GM12878 (cell line): ENCODE data around the gene DENND1C. TPM values are rescaled to one million over a fixed set of nuclear protein-coding genes. Genes with fewer than 3 reads are reported as not detected.

Experiments
- BACH1 ChIP-seq: fragments of 450-650 bp; IDR thresholded peaks from 2 replicates; pipeline ENCODE4 v1.6.1; 2017; ENCODE audit warnings: mild to moderate bottlenecking, borderline replicate concordance
- CEBPB ChIP-seq, 2 experiments: fragments of 150-350 bp in 1 of 2; IDR thresholded peaks; 2 replicates each; pipeline ENCODE4 v1.6.1; 2012 to 2014; ENCODE audit warnings: low read depth in 2 of 2, low read length in 2 of 2, borderline replicate concordance in 1 of 2, inconsistent platforms in 1 of 2
- DPF2 ChIP-seq: fragments of 450-650 bp; IDR thresholded peaks from 2 replicates; pipeline ENCODE4 v1.6.1; 2017; ENCODE audit warnings: mild to moderate bottlenecking
- EP300 ChIP-seq, 2 experiments: fragments of 150-350 bp in 1 of 2; IDR thresholded peaks; 2 replicates each; pipeline ENCODE4 v1.6.1; 2011 to 2012; ENCODE audit warnings: low read depth in 2 of 2, low read length in 2 of 2, borderline replicate concordance in 1 of 2, improper control_type of control experiment in 1 of 2, inconsistent platforms in 1 of 2; ENCODE audit not compliant: control insufficient read depth in 1 of 2
- EZH2 ChIP-seq: IDR thresholded peaks from 2 replicates; pipeline ENCODE4 v1.6.1; 2012; ENCODE audit warnings: low read depth, mild to moderate bottlenecking, control low read depth, inconsistent platforms, low read length, borderline replicate concordance; ENCODE audit not compliant: control insufficient read depth
- GATAD2B ChIP-seq: fragments of 450-650 bp; conservative IDR thresholded peaks from 2 replicates; pipeline ENCODE4 v1.6.1; 2017; ENCODE audit warnings: low read depth, mild to moderate bottlenecking, moderate library complexity
- HCFC1 ChIP-seq: fragments of 150-350 bp; IDR thresholded peaks from 2 replicates; pipeline ENCODE4 v1.6.1; 2014; ENCODE audit warnings: low read length
- KAT2A ChIP-seq: conservative IDR thresholded peaks from 2 replicates; pipeline ENCODE4 v1.6.1; 2011; ENCODE audit warnings: low read depth, low read length; ENCODE audit not compliant: control insufficient read depth
- NKRF ChIP-seq: fragments of 450-650 bp; conservative IDR thresholded peaks from 2 replicates; pipeline ENCODE4 v1.6.1; 2017; ENCODE audit warnings: mild to moderate bottlenecking, moderate library complexity
- NR2C1 ChIP-seq: fragments of 450-650 bp; IDR thresholded peaks from 2 replicates; pipeline ENCODE4 v1.6.1; 2017; ENCODE audit warnings: antibody characterized with exemption, mild to moderate bottlenecking, moderate library complexity
- RB1 ChIP-seq: fragments of 450-650 bp; formaldehyde crosslinking; IDR thresholded peaks from 2 replicates; pipeline ENCODE4 v1.6.1; 2017; ENCODE audit warnings: mild to moderate bottlenecking, borderline replicate concordance
- RELA ChIP-seq: fragments of 450-650 bp; IDR thresholded peaks from 2 replicates; pipeline ENCODE4 v1.8.0; 2014; ENCODE audit warnings: borderline replicate concordance; ENCODE audit not compliant: partially characterized antibody
- SMARCA5 ChIP-seq: fragments of 450-650 bp; IDR thresholded peaks from 2 replicates; pipeline ENCODE4 v1.6.1; 2017; ENCODE audit warnings: mild to moderate bottlenecking
- STAT1 ChIP-seq: fragments of 450-650 bp; conservative IDR thresholded peaks from 2 replicates; pipeline ENCODE4 v1.6.1; 2014; ENCODE audit warnings: antibody characterized with exemption, mild to moderate bottlenecking
- TARDBP ChIP-seq: IDR thresholded peaks from 2 replicates; pipeline ENCODE4 v1.6.1; 2016; ENCODE audit warnings: borderline replicate concordance
- TBL1XR1 ChIP-seq: IDR thresholded peaks from 2 replicates; pipeline ENCODE4 v1.6.1; 2012; ENCODE audit warnings: low read depth, low read length, improper control_type of control experiment
- YY1 ChIP-seq: IDR thresholded peaks from 2 replicates; pipeline ENCODE4 v1.6.1; 2011; ENCODE audit warnings: low read depth, mild to moderate bottlenecking, low read length
- ZBED1 ChIP-seq: IDR thresholded peaks from 2 replicates; pipeline ENCODE4 v1.6.1; 2016; ENCODE audit warnings: borderline replicate concordance
- ZNF24 ChIP-seq: fragments of 450-650 bp; IDR thresholded peaks from 2 replicates; pipeline ENCODE4 v1.6.1; 2017; ENCODE audit warnings: antibody characterized with exemption, mild to moderate bottlenecking
- ZNF384 ChIP-seq: IDR thresholded peaks from 2 replicates; pipeline ENCODE4 v1.6.1; 2012; ENCODE audit warnings: low read depth, mild to moderate bottlenecking, low read length, improper control_type of control experiment, borderline replicate concordance
- polyA plus RNA-seq, 11 experiments: library from polyadenylated mRNA; depleted of rRNA in 4 of 11; unstranded in 6 of 11; stranded (reverse) in 5 of 11; fragments of >200 nt; fragmentation: Nextera tagmentation in 4 of 11; fragmentation: Illumina TruSeq in 1 of 11; extraction: Ambion mirVana in 4 of 11; extraction: Trizol in 1 of 11; gene quantifications; 1 replicate in 1 of 11; 2 replicates in 10 of 11; pipeline versions ENCODE4 v1.2.1 to v1.2.3, GENCODE V29; 2011 to 2016; ENCODE audit warnings: inconsistent platforms in 2 of 11, missing spikeins in 2 of 11, low read depth in 1 of 11
- total RNA-seq, 4 experiments: library from RNA; depleted of rRNA in 3 of 4; stranded (reverse); fragments of >200 nt in 3 of 4; fragmentation: Illumina TruSeq in 1 of 4; extraction: Trizol in 1 of 4; gene quantifications; 2 replicates each; pipeline versions ENCODE4 v1.2.1 to v1.2.3, GENCODE V29; 2013 to 2021

The DENND1C gene
- total and polyA plus RNA-seq, 10 of the 15 experiments (the other 5 are each of a cell fraction or from before 2014, with no cell fraction given), result 2.4 to 54.3 (median 32.7) TPM

- 0 out of 2 replicates have a peak, but pooled peaks have one; percentile 19 for TF ChIP-seq TARDBP
- TF ChIP-seq TBL1XR1, result no peak
- no peak; the same call in 1 of the 2 replicates for TF ChIP-seq RB1
- TF ChIP-seq STAT1, result no peak
- peak; percentile 44; the same call in 1 of the 2 replicates for TF ChIP-seq YY1
- TF ChIP-seq EP300 (IDR thresholded peaks at IDR 0.05; ENCODE audit: borderline replicate concordance in 1 of 2, control insufficient read depth in 1 of 2, low read depth in 2 of 2, low read length in 2 of 2), result 0 out of 4 replicates have a peak, but pooled peaks of 1 of the 2 experiments have one; percentile 13
- TF ChIP-seq RELA, result no peak
- TF ChIP-seq ZBED1, result no peak
- TF ChIP-seq GATAD2B, result peak; percentile 71; the same call in 1 of the 2 replicates
- peak; percentile 63; the same call in 1 of the 2 replicates for TF ChIP-seq NKRF
- no peak for TF ChIP-seq HCFC1
- TF ChIP-seq KAT2A, result no peak
- no peak for TF ChIP-seq ZNF384
- TF ChIP-seq DPF2, result 0 out of 2 replicates have a peak, but pooled peaks have one; percentile 26
- no peak for TF ChIP-seq EZH2
- 0 out of 2 replicates have a peak, but pooled peaks have one; percentile 8 for TF ChIP-seq SMARCA5
- TF ChIP-seq NR2C1, result no peak
- TF ChIP-seq CEBPB (IDR thresholded peaks at IDR 0.05; ENCODE audit: borderline replicate concordance in 1 of 2, low read depth in 2 of 2, low read length in 2 of 2), result no peak
- TF ChIP-seq ZNF24, result 0 out of 2 replicates have a peak, but pooled peaks have one; percentile 20
- TF ChIP-seq BACH1, result peak; percentile 53; the same call in 1 of the 2 replicates
- TF ChIP-seq, all 136 proteins: peak for 17
Observed at GRCh38 chr19:6459262-6460098, 22.1 kb downstream of the DENND1C start, which contains the start of gene SLC25A23 (continued).
